ENCODE measurements around the gene FAM219B.
"Not testable (repeated sequence)": the region's sequence is repeated elsewhere in the genome, so short reads cannot be mapped to it uniquely, and the experiment has no call there.

FAM219B gene

GRCh38 chr15:74903676-74904075, 3.0 kb downstream of the FAM219B start:
- DNase-seq (ENCODE audit: low read depth in 2 of 2), result no peak

GRCh38 chr15:74902295-74903075, 4.2 kb downstream of the FAM219B start:
- no peak for DNase-seq (ENCODE audit: low read depth in 2 of 2)

DNA sequence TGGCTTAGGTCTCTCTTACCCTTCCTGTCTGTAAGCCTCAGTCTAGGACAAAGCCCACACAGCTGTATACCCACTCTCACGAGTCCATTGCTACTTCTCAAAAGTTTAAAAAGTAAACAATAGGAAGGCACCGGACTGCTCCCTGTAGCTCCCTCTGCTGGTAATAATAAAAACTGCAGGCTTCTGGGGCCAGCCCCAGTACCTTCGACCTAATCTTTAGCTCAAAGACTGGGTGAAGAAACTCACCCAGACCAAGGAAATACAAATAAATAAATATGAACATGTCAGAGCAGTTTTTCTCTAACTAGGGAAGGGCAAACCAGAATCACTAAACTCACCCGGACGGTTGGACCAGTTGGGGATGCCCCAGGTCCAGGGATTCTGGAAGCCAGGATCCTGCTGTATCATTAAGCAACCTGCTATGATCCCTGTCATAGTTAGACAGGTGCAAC, 5.0 kb downstream of the FAM219B start:
- peak; percentile 22 to 27 for DNase-seq (ENCODE audit: low read depth in 2 of 2)

DNA sequence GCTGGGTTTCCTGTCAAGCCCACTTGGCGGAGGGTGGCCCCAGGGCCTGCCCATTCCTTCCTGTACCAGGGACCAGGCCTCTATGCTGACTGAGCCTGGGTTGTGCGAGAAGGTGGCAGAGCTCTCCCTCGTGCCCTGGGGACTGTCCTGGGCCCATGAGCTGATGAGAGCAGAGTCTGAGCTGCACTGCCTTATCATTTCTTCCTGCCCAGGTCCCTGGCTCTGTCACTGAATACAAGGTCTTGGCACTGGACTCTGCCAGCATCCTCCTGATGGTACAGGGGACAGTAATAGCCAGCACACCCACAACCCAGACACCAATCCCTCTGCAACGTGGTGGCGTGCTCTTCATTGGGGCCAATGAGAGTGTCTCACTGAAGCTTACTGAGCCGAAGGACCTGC, 9.3 kb downstream of the FAM219B start:
- DNase-seq (ENCODE audit: low read depth in 2 of 2), result no peak

DNA sequence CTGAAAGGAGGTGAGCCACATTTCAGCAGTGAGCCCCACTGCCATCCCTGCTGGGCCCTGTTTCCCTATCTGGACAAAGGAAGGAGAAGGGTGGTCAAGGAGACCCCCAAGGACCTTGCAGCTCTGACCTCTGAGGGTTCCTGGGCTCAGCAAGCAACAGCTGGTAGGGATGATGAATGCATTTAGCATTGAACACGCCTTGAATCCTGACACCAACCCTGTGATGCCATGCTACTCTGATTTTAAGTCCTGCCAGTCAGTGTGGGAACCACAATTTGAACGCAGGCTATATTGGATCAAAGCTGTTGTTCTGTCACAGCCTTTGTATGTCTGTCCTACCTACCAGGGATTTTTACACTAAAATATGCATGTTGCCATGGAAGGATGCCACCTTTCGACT, 10.3 kb downstream of the FAM219B start:
- DNase-seq (ENCODE audit: low read depth in 2 of 2), result no peak

GRCh38 chr15:74895830-74896229, 10.8 kb downstream of the FAM219B start:
- DNase-seq (ENCODE audit: low read depth in 2 of 2), result no peak

DNA sequence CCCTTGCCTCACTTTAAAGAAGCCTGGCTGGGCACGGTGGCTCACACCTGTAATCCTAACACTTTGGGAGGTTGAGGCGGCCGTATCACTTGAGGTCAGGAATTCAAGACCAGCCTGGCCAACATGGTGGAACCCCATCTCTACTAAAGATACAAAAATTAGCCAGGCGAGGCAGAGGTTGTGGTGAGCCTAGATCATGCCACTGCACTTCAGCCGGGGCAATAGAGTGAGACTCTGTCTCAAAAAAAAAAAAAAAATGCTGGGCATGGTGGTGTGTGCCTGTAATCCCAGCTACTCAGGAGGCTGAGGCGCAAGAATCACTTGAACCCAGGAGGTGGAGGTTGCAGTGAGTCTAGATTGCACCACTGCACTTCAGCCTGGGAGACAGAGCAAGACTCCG, 12.3 kb downstream of the FAM219B start:
- not testable (repeated sequence) for DNase-seq (ENCODE audit: low read depth in 2 of 2)

DNA sequence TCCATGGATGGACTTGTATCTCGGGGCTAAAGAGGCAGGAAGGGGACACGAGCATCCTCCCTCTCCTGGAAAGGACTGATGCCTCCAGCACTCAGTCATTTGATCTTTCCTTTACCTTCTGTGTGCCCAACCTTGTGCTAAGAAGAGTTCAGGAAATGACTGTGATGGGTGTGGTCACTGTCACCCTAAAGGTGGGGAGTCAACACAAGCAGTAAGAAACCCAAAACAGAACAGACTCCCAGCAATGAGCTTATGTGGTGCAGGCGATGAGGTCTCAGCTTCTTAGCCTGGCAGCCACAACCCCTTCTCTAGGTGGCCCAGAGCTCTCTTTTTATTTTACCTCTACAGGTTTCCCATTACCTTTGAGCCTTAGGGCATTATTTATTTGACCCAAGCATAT, 13.0 kb downstream of the FAM219B start:
- no peak for DNase-seq (ENCODE audit: low read depth in 2 of 2)

DNA sequence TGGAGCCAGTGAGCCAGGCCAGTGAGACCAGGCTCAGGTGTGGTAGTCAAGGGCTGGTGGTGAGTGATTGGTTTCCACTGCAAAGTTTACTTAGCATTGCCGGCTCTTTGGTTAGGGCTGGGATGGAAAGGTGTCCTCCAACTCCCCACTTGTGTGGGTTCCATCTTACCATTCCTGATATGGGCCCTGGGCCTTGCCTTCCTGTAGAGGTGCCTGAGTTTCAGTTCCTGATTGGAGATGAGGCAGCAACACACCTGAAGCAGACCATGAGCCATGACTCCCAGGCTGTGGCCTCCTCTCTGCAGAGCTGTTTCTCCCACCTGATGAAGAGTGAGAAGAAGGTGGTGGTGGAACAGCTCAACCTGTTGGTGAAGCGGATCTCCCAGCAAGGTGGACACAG, 13.7 kb downstream of the FAM219B start:
- no peak for DNase-seq (ENCODE audit: low read depth in 2 of 2)

DNA sequence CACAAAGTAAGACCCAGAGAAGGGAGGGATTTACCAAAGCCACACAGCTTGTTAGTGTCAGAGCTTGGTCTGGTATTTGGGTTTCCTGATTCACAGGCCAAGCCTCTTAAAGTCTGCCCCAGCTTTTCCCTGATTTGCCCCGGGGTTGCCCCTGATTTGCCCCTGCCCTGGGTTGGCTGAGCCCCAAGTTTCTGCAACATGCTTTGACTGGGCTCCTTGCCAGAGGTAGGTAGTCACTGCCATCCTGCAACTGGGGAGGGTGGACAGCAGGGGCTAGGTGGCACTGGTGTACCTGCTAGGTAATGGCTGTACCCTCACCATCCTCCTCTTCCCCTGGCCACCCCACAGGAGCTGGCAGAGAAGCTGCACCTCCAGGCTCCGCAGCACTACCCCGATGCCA, 14.3 kb downstream of the FAM219B start:
- DNase-seq (ENCODE audit: low read depth in 2 of 2), result no peak

DNA sequence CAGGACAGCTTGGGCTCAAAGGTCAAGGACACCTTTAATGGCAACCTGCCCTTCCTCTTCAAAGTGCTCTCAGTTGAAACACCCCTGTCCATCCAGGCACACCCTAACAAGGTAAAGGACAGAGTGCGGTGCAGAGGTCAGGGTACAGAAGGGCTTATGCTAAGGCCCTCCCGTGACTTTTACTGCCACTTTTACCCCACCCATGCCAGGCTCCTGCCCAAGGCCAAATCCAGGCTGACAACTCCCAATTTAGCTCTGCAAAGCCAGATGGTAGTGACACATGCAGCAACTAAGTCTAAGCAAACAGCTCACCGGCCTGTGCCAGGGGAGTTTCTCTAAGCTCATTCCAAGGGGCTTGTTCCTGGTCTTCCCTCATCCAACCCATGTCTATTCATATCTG, 15.2 kb downstream of the FAM219B start:
- no peak for DNase-seq (ENCODE audit: low read depth in 2 of 2)

- no peak for DNase-seq (ENCODE audit: low read depth in 2 of 2)
Observed at GRCh38 chr15:74890665-74890960, 16.0 kb downstream of the FAM219B start.

DNA sequence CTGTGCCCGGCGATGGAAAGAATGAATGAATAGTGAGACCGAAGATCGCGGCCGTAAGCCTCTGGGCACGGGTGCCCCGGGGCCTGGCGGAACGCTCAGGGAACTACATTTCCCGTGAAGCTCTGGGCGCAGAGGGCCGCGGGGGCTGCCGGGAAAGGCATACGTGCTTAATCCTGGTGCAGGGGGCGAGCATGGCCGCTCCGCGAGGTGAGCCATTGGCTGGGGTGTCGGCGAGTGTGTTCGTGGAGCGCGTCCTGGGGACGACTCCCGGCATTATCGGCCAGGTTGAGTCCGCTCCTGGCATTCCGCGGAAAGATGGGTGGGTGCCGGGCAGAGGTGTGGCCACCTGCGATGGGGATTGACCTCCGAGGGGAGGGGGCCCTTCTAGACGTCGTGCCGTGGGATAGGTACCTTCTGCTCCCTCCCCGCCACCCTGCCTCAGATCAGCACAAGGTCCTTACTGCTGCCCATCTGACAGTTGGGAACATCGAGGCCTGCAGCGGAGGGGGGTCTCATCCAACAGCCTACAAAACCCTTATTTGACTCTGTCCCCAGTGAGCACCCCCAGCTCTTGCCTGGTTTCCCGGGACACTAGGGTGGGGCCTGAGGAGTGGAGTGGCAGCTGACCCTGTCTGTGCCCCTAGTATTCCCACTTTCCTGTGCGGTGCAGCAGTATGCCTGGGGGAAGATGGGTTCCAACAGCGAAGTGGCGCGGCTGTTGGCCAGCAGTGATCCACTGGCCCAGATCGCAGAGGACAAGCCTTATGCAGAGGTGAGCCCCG, 16.6 kb downstream of the FAM219B start, which contains the start of gene MPI:
TSS of gene MPI (plus strand) at position 160 of the 782 bp plus-strand sequence. CDS start at position 192, 32 bp downstream.
- peak; percentile 71 to 72 for DNase-seq (ENCODE audit: low read depth in 2 of 2)

- DNase-seq (ENCODE audit: low read depth in 2 of 2), result no peak
Observed at GRCh38 chr15:74889390-74889882, 17.2 kb downstream of the FAM219B start.

- no peak for DNase-seq (ENCODE audit: low read depth in 2 of 2)
Observed at GRCh38 chr15:74888716-74889115, 17.9 kb downstream of the FAM219B start.

DNA sequence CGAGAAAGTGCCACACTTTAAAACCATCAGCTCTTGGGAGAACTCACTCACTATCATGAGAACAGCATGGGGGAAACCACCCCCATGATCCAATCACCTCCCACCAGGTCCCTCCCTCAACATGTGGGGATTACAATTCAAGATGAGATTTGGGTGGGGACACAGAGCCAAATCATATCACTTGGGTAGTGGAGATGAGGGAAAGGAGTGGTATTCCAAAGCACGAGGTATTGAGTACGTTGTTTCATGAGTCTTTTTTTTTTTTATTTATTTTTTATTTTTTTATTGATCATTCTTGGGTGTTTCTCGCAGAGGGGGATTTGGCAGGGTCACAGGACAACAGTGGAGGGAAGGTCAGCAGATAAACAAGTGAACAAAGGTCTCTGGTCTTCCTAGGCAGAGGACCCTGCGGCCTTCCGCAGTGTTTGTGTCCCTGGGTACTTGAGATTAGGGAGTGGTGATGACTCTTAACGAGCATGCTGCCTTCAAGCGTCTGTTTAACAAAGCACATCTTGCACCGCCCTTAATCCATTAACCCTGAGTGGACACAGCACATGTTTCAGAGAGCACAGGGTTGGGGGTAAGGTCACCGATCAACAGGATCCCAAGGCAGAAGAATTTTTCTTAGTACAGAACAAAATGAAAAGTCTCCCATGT, 19.0 kb downstream of the FAM219B start:
- not testable (repeated sequence) for DNase-seq (ENCODE audit: low read depth in 2 of 2)

DNA sequence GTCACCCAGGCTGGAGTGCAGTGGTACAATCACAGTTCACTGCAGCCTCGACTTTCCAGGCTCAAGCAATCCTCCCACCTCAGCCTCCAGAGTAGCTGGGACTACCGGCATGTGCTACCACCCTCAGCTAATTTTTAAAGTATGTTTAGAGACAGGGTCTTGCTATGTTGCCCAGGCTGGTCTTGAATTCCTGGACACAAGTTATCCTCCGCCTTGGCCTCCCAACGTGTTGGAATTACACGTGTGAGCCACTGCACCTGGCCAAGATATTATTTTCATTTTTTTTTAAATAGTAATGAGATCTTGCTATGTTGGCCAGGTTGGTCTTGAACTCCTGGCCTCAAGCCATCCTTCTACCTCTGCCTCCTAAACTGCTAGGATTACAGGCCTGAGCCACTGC, 21.2 kb downstream of the FAM219B start:
- DNase-seq (ENCODE audit: low read depth in 2 of 2), result no peak

GRCh38 chr15:74884428-74885223, 22.0 kb downstream of the FAM219B start:
- DNase-seq (ENCODE audit: low read depth in 2 of 2), result no peak

DNA sequence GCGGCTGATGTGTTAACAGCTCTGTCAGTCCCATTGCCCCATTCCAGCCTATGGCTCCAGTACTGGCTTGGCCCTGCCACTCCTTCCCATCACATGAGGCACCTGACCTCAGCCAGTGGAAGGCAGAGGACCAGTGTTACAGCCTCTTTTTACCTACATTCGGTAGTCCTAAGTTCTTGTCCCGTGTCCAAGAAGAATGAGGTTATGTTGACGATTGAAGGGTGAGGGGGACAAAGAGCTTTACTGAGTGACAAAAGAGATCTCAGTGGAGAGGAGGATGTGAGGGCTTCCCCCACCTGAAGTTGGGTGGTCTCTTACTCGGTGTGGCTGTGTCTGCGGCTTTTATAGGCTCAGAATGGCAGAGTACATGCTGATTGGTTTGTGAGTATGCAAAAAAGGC, 24.1 kb downstream of the FAM219B start:
- DNase-seq (ENCODE audit: low read depth in 2 of 2), result no peak

DNA sequence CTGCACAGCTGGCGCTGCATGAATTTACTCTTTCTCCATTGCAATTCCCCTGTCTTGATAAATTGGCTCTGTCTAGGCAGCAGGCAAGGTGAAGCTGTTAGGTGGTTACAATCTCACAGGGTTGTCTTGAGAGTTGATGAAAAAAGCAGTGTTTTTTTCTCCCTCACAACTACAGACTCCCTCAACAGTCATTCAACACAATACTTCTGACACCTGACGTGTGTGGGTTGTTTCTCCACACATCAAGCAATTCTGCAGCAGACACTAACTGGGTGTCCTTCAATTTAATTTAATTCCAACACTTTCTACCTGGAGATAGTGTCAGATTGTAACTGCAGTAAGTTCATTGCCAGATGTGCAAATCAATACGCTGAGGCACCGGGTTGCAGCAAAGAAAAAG, 28.4 kb downstream of the FAM219B start:
- DNase-seq (ENCODE audit: low read depth in 2 of 2), result no peak

GRCh38 chr15:74873756-74874424, 32.8 kb downstream of the FAM219B start:
- no peak for DNase-seq (ENCODE audit: low read depth in 2 of 2)
